AG10803 (cell line): Measurements from ENCODE around the gene TERT.
"Not testable (repeated sequence)": the region's sequence is repeated elsewhere in the genome, so short reads cannot be mapped to it uniquely, and the experiment has no call there.

Experiments used
- DNase-seq: peaks from one replicate; pipeline ENCODE4 v3.0.0; 2010; ENCODE audit warnings: low read depth
- H3K4me3 ChIP-seq: 2 replicates; pipeline ENCODE4 v1.5.1; 2011; ENCODE audit warnings: mild to moderate bottlenecking, low read length, control low read depth
- CTCF ChIP-seq: conservative IDR thresholded peaks from 2 replicates; pipeline ENCODE4 v1.5.1; 2011; ENCODE audit warnings: mild to moderate bottlenecking, low read length, control low read depth, inconsistent platforms

Gene TERT

GRCh38 chr5:1276930-1277329 is 17.9 kb downstream of the TERT start:
- no peak for DNase-seq
- H3K4me3 ChIP-seq: no peak overlapping the region
- no peak for TF ChIP-seq CTCF

- H3K4me3 ChIP-seq, DNase-seq: not testable (repeated sequence)
Observed at GRCh38 chr5:1275397-1276391, 19.2 kb downstream of the TERT start.

- no peak for TF ChIP-seq CTCF
- no peak for DNase-seq
- H3K4me3 ChIP-seq: no peak overlapping the region
Observed at GRCh38 chr5:1274471-1274870, 20.4 kb downstream of the TERT start.

- H3K4me3 ChIP-seq: no peak overlapping the region
- DNase-seq: no peak
- TF ChIP-seq CTCF: no peak
Observed at GRCh38 chr5:1273745-1274144, 21.1 kb downstream of the TERT start.

GRCh38 chr5:1272201-1272600 is 22.7 kb downstream of the TERT start:
- TF ChIP-seq CTCF: no peak
- H3K4me3 ChIP-seq: no peak overlapping the region
- DNase-seq: no peak

- no peak overlapping the region for H3K4me3 ChIP-seq
- no peak for TF ChIP-seq CTCF
- DNase-seq: no peak
Observed at GRCh38 chr5:1270933-1271914, 23.6 kb downstream of the TERT start.

- TF ChIP-seq CTCF: no peak
- DNase-seq: no peak
- no peak overlapping the region for H3K4me3 ChIP-seq
Observed at GRCh38 chr5:1270426-1270825, 24.4 kb downstream of the TERT start.
